Stimulated activated naive CD4-positive, alpha-beta T cell treated with Interleukin-2 at 50 U/mL for 16 hours (primary cell): ENCODE data around the gene HOXA2.

Experiments used
- DNase-seq: peaks from one replicate; lab custom pipeline; 2025; lab: John Stamatoyannopoulos, UW

Gene HOXA2

DNA sequence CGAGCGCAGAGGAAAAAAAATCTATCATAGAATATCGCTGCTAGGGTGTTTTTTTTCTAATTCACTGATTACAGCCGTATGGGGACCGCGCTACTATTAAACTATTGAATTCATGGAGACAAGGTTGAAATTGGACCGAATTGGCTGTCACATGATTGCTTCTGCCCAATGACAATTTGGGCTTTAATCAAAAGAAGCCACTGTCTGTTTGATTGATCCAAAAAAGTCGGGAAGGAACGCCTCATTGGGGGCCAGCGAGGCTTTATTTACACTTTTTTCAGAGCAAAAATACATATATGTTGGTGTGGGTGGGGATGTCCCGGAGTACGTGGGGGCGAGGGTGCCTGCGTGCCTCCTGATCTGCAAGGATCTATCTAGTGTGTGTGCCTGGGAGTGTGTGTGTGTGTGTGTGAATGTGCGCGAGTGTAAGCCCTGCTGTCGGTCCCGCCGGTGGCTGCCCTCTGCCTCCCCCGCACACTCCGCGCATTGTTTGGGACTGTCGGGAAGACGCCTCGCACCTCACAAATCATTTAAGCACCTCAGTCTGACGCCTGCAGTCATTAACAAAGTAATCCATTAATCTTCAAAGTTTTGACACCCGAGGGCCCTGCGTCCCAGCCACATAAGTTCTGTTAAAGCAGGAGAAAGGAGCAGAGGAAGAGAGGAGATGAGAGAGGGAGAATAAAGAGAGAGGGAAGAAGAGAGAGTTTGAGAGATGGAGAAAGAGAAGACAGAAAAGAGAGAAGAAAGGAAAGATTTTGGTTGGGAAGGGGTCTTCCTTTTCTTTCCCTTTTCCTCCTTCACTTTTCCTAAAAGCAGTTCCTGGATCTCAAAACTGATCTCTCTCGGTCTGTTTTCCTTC, at the start of gene HOXA2:
TSS of gene HOXA2 (minus strand) at position 103 of the 862 bp plus-strand sequence. CDS start 183 bp downstream, outside the sequence.
- no peak for DNase-seq

DNA sequence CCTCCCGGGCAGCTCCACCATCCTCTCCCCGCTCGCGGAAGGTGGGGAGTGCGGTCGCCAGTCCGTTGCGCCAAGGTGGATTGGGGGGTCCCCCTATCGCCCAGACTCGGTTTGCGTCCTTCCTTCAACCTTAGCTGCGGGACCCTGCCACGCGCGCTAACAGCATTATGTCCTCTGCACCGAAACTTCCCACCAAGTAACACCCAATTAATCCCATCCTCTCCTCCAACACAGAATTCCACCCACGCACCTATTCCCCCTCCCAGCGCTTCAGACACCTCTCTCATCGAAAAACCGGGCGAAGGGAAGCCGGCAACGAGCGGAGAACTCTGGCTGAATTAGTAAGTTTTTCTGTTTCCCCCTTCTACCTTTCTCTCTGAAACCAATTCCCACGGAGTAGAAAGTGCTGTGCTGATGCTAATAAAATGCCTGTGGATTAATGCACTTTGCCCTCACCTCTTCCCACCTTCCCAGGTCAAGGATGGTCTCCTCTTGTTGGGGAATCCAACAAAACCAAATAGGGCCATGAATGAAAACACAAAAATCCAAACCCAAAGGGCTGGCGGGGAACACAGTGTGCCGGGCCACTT, 49.0 kb upstream of the HOXA2 start:
- DNase-seq, result no peak

DNA sequence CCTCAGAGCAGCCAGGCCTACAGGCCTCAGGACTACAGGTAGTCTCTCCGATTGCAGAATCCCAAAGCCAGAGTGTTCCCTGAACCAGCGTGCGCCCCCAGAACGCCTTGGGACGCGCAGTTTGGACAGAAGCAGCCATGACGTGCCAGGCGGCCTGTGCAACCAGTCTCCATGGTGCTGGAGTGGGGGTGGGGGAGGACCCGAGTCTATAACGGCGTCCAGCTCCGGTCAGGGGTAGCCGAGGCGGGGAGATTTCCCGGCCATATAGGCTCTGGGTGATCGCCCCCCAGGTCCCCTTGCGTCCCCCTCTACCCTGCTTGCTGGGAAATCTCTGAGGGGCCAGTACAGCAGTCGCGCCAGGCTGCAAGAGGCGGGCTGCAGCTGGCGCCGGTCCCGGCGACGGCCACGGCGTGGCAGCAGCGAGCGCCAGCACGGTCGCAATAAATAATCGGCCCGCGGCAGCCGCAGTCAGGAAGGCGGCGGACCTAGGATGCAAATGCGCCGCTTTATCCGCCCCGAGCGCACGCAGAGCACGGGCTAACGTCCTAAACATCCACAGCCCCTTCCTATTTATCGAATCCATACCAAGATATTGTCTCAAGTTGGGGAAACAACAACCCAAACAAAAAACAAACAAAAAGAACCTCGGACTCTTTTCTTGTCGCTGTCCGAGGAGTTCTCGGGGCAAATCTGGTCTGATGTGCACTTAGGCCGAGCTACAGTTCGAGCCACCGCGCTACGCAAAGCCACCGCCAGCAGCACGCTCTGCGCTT, 48.3 kb upstream of the HOXA2 start:
- DNase-seq, result peak; percentile 52

DNA sequence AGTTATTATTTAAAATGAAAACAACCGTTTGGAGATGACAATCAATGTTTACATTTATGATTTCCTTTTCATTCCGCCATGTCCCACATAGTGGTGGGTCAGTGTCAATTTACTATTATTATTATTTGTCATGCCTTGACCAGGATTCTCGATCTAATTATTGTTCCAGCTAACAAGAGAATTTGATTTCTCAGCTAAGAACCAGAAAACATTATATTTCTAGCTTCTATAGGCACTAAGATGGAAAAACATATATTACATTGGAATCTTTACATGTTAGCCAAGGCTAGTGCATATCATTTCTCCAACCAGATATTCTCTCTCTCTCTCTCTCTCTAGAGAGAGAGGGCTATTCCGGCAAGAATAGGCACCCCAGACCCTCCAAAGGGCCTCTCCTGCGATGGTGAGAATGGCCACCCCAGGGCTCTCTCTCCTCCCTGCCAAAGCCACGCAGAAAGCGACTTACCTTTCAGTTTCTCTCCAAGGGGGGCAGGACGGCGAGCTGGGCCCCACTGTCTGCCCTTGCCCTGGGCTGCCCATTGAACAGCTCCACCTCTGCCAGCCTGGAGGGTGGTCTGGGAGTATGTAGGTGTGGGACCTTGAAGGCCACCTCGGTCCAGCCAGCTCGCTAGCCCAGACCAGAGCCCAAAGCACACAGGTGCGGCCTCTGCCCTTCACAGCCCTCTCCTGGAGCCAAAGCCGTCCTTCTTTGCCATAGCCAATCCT, 47.5 kb upstream of the HOXA2 start:
- no peak for DNase-seq

DNA sequence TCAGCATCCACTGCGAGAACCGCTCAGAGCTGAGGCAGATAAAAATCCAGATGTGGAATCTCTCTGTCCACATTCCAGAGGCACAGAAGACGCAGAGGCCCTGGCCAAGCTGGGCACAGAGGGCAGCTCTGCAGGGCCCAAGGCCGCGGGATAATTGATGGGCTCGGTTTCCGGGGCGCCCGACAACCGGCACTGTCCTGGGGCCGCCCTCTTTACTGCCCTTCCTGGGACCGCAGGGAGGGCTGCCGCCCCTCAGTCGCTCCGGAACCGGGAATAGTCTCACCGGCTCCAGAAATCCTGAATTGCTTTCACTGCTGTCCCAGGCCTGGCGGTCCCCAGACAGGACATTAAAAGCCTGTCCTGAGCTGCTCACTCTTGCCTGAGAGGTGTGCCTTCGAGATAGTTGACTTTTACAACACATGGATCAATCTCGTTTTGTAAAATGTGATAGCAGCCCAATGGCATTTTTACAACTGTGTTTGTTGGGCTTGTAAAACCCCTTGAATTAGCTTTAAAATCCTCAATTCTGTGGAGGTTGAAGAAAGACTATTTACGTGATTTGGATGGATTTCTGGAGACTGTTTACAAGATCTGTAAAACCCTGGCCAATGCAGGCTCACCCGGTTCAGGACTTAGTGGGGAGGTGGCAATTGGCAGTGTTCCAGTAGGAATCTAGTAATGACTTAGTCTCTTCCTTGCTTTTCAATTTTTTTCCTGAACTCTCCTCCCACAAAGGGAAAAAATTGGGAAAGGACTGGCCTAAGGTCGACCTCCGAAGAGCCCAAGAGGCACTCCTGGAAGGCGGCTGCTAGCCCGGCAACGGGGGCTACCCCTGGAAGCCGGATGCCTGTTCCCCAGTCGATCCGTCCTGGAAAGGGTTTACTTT, 46.5 kb upstream of the HOXA2 start:
- DNase-seq, result no peak

DNA sequence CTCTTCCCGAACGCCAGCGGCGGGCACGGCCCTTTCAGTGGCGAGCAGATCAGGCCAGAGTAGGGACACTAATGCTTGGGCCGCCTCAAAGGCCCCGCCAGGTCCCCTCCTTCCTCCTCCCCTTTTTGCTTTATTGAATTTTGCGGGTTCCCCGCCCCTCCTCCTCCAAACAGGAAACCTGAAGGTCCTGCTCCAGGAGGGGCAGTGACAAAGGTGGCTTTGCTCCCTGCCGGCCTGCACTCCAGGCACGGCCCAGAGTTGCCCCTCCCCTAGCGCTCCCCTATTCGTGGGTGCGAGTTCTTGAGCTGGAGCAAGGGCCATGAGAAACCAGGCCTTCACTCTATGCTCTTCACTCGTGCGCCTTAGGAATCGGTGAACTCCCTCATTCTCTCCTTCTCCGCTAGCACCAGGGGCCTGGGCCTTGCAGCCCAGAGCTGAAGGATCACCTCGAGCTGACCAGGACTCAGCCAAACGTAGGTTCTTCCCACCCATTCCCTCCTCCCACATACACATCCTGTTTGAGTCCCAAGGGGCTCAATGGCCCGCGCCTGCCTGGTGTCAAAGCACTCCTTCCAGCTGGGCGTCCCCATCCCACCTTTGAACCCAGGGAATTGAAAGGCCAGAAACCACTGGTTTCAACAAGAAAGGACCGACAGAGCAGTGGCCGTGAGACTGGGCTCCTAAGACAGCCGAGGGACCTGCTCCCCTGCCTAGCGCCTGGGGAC, 45.7 kb upstream of the HOXA2 start:
- DNase-seq, result no peak

DNA sequence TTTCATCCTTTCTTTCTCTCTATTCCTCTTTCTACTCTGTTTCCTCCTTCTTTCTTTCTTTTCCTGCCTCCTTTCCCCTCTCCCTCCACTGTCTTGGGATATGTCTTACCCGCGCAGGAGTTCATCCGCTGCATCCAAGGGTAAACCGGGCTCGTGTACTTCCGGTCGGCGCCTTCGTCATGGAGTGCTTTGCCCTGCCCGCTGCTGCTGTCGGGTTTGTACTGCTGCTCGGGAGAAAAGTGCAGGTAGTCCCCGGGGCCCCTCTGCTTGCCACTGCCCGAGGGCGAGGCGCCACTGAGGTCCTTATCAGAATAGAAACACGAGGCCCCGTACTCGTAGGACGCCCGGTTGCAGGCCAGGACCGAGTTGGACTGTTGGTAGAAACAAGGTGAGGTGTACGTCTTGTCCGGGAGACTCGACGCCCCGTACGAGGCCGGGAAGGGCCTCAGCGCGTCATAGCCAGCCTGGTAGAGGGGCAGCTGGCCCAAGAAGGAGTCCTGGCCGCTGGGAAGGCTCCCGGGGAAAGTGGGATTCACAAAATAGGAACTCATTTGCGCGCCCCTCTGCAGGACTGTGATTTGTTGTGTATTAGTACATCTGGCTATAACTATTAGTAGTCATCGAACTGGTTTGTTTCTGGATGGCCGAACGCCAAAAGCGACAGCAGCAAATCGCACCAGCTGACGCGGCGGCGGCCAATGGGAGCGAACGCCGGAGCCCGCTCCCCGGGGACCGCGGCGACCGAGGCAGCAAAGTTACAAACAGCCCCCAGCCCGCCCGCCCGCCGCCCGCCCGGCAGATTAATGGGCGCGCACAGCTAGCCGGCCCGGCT, 44.9 kb upstream of the HOXA2 start, which contains the start of gene HOXA6:
TSS of gene HOXA6 (minus strand) at position 576 of the 832 bp plus-strand sequence. CDS start at position 551, 25 bp downstream.
- no peak for DNase-seq

DNA sequence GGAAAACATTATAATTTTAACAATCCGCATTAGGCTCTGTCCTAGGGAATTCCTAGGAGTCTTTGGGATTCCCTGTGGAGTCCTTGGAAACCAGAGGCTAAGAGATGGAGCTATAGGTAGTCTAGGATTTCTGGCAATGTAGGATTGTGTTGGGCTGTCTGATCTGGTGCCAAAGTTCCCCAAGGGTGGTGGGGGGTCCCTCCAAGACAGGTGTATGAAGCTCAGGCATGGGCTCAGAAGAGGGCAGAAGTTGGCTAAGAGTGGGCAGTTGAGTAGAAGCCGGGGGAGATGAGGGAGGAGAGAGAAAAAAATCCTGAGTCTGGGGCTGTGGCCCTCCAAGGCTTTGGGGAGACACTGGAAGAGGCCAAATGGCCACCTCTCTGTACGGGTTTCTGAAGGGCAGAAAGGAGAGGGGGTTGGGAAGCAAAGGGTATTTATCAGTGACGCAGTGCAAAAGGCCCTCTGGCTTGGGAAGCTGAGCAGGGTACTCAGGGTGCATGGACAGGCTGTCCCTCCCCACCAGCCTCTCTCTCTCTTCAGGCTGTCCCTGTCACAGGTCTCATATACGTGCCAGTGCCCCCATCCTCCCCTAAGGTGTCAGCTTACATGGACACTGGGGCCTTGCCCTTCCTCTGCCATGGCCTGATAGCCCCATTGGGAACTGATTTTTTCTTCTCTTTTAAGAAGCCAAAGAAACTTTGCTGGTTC, 44.2 kb upstream of the HOXA2 start:
- DNase-seq, result no peak

DNA sequence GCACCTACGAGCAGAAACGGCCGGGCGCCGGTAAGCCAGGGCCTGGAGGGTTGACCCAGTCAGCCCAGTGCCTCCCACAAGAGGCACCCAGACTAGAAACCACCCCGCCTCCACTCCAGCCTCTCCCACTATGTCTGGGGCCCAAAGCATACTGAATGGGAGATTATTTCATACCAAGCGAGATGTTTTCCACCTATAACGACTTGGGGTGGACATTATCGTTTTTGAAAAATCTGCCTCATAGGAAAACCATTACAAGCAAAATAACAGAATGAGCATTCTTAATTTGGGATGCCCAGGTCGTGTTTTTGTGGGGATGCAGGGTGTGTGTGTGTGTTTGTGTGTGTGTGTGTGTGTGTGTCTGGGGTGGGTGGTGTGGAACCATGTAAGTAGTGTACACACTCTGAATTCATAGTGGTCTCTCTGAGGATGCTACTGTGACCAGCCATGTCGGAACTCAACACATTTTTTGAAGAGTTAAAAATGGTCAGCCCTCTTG, 43.5 kb upstream of the HOXA2 start:
- DNase-seq, result no peak

DNA sequence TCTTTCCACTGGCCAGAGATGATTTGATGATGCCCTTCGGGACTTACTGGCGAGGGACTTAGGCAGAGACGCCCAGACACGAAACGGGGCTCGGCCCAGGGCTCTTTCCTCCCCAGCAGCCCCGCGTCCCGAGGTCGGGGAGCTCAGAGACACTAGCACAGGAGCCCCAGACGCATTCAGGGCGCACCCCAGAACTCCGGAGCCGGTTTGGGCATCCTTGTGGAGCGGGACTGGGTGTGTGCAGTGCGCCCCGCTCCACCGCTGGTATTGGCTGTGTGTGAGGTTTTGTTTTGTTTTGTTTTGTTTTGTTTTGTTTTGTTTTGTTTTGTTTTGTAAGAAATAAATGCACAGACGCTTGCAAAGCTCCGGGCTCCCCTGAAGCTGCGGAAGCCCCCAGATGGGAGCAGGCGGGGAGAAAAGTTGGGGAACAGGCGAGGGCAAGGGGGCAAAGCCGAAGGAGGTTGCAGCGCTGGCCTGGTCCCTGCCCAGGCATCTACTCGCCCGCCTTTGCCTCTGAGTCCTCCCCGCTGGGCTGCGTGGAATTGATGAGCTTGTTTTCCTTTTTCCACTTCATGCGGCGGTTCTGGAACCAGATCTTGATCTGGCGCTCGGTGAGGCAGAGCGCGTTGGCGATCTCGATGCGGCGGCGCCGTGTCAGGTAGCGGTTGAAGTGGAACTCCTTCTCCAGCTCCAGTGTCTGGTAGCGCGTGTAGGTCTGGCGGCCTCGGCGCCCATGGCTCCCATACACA, 42.9 kb upstream of the HOXA2 start:
- no peak for DNase-seq

DNA sequence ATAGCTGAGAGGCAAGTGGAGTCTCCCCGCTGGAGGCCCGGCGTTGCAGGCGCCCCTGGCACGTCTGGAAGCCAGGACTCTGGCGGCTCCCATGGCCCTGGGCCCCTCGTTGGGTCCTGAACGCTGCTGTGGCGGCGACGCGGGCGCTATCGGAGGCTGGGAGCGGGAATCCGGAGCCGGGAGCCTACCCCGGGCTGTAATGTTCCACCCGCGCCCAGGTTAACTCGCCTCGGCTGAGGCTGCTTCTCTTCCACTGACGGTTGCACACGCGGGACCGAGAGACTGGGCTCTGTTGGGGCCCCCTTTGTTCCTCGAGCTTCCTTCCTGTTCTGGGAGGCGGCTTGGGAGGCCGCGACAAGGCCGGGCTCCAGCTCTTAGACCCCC, 42.3 kb upstream of the HOXA2 start:
- no peak for DNase-seq

DNA sequence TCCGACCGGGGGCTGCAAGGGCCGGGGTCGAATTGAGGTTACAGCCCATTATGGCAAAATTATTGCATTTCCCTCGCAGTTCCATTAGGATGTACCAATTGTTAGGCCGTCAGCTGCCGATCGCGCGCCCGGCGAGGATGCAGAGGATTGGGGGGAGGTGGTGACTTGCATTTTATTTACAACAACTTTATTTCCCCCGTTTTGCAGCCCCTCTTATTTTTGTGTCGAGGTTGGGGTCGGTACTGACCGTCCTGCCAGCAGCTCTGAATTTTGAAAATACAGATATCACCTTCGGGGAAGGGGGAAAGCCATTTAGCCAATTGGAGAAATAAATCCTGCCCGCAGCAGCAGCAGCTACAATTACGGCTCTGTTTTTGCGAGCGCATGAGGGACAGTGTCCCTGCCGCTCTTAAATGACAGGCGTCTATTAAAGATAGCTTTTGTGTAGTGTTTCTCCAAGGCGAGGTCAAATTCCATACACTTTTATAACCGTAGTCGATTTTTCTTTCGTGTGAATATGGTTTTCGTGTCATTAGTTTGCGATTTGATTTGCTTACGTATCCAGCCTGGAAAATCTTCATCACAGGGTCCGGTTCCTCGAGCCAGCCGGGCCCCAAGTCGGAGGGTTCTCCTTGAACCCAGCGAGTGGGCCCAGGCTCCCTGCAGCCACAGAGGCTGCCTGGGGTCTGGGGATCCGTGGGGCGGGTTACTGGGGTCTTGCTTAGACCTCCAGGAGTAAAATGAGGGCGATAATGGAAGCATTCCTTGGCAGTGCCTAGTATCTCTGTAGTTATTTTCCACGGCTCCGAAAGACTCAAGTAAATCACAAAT, 41.7 kb upstream of the HOXA2 start:
- no peak for DNase-seq

DNA sequence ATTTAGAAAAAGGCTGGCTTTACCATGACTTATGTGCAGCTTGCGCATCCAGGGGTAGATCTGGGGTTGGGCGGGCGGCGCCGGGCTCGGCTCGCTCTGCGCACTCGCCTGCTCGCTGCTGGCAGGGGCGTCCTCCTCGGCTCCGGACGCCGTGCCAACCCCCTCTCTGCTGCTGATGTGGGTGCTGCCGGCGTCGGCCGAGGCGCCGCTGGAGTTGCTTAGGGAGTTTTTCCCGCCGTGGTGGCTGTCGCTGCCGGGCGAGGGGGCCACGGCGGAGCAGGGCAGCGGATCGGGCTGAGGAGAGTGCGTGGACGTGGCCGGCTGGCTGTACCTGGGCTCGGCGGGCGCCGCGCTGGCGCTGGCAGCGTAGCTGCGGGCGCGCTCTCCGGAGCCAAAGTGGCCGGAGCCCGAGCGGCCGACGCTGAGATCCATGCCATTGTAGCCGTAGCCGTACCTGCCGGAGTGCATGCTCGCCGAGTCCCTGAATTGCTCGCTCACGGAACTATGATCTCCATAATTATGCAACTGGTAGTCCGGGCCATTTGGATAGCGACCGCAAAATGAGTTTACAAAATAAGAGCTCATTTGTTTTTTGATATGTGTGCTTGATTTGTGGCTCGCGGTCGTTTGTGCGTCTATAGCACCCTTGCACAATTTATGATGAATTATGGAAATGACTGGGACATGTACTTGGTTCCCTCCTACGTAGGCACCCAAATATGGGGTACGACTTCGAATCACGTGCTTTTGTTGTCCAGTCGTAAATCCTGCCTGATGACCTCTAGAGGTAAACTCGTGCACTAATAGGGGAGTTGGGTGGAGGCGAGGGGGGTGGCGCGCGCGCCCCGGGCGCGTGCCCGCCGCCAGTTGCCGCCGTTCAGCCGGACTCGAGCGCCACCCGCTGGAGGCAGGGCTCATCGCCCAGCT, 40.8 kb upstream of the HOXA2 start, which contains the start of gene HOXA5:
TSS of gene HOXA5 (minus strand) at position 659 of the 927 bp plus-strand sequence. CDS start at position 585, 74 bp downstream.
- no peak for DNase-seq

DNA sequence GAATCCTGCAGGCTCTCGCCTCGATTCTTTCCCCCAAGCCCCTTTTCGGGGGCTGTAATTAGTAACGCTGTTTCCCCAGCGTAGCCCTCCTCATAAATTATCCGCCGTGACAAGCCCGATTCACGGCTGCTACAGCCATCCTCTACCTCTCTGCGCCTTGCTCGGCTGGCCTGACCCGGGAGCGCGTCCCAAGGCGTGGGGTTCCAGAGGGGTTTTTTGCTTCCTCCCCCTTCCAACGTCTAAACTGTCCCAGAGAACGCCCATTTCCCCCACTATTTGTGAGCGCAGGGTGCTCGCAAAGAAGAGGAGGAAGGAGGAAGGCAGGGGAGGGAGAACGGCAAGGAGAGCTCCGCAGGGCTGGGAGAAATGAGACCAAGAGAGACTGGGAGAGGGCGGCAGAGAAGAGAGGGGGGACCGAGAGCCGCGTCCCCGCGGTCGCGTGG, 40.1 kb upstream of the HOXA2 start:
- DNase-seq, result no peak

DNA sequence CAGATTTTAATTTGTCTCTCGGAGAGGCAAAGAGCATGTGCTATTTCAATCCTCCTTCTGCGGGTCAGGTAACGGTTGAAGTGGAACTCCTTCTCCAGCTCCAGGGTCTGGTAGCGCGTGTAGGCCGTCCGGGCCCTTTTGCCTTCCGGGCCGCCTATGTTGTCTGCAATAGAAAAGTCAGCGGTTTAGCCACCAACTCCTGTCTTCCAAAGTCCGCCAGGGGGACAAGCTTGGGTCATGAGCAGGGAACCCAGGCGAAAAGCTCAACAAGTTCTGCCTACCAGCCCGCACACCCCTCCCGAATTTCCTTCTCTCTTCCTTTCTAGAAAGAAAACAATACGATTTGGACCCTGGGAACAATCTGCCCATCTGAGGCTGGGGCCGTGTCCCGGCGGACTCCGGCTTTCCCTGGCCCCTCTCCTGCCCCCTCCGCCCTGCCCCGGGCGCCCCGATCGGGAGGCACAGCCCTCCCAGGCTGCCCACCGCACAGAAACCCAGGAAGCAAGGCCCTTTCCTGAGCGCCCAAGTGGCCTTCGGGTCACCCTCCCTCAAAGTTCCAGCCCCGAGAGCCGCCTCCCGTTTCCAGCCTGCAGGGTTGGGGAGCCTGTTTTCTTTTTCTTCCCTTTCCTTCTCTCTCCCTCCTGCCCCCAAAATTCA, 39.6 kb upstream of the HOXA2 start:
- DNase-seq, result no peak
